GM19043 (cell line): ENCODE data around the gene MAP7D2.

ENCODE experiments used
- ATAC-seq: cut with Tn5 transposase; IDR thresholded peaks from one replicate; pipeline ENCODE4 v1.9.1; 2021; ENCODE audit warnings: low read depth; ENCODE audit not compliant: unreplicated experiment

MAP7D2 gene

GRCh38 chrX:19986531-19986930 lies 130.2 kb downstream of the MAP7D2 start:
- no peak for ATAC-seq

- ATAC-seq = no peak
These were observed 134.8 kb downstream of the MAP7D2 start for GRCh38 chrX:19981947-19982346.

GRCh38 chrX:19975845-19976244 lies 140.9 kb downstream of the MAP7D2 start:
- no peak for ATAC-seq

GRCh38 chrX:19972984-19973383 lies 143.7 kb downstream of the MAP7D2 start:
- ATAC-seq = no peak

- ATAC-seq = no peak
These were observed 148.4 kb downstream of the MAP7D2 start for GRCh38 chrX:19968276-19968675.

GRCh38 chrX:19966056-19966455 lies 150.7 kb downstream of the MAP7D2 start:
- no peak for ATAC-seq

GRCh38 chrX:19964017-19964710 lies 152.5 kb downstream of the MAP7D2 start:
- no peak for ATAC-seq

GRCh38 chrX:19960913-19961312 lies 155.8 kb downstream of the MAP7D2 start:
- no peak for ATAC-seq

GRCh38 chrX:19958552-19959486 lies 157.9 kb downstream of the MAP7D2 start:
- no peak for ATAC-seq

GRCh38 chrX:19956923-19957322 lies 159.8 kb downstream of the MAP7D2 start:
- no peak for ATAC-seq
